Left ventricle myocardium inferior (tissue), 1 donor: ENCODE results near the gene SUFU. TPM values are rescaled to one million over a fixed set of nuclear protein-coding genes. Genes with fewer than 3 reads are reported as not detected.
"Not testable (repeated sequence)": the region's sequence is repeated elsewhere in the genome, so short reads cannot be mapped to it uniquely, and the experiment has no call there.

ENCODE experiments used
- DNase-seq: peaks from one replicate; pipeline ENCODE4 v3.0.0-alpha.2; 2020
- H3K27ac ChIP-seq: fragments of 200-600 bp; replicated peaks from 2 replicates; pipeline ENCODE4 v1.8.0; 2021
- H3K27me3 ChIP-seq: fragments of 200-600 bp; 2 replicates; pipeline ENCODE4 v1.8.0; 2021; ENCODE audit warnings: low read depth
- H3K36me3 ChIP-seq: fragments of 200-600 bp; 2 replicates; pipeline ENCODE4 v1.8.0; 2021
- H3K4me1 ChIP-seq: fragments of 200-600 bp; 2 replicates; pipeline ENCODE4 v1.8.0; 2021
- H3K4me3 ChIP-seq: fragments of 200-600 bp; 2 replicates; pipeline ENCODE4 v1.8.0; 2021; ENCODE audit warnings: mild to moderate bottlenecking, moderate library complexity
- H3K9me3 ChIP-seq: fragments of 200-600 bp; replicated peaks from 2 replicates; pipeline ENCODE4 v1.8.0; 2021
- CTCF ChIP-seq: fragments of 200-600 bp; IDR thresholded peaks from 2 replicates; pipeline ENCODE4 v1.8.0; 2021; ENCODE audit warnings: antibody characterized with exemption, mild to moderate bottlenecking, borderline replicate concordance
- intact Hi-C: fragments of 100-400 bp; cut with micrococcal nuclease; formaldehyde crosslinking; loops from one replicate; pipeline ENCODE4 v1.11.0; 2022
- total RNA-seq: library from RNA; stranded (reverse); fragmentation: NEBNext Ultra II Directional; extraction: Animal tissue kit (Norgen Biotek cat#: 25700); gene quantifications from one replicate; pipeline ENCODE4 v1.2.1, GENCODE V29; 2021
- donor health status: DM: no; HTN: yes; CAD: no; lungs with severe emphysema.

Gene SUFU
- total RNA-seq, 1 donor from 2014 or later, result 7.9 TPM

DNA sequence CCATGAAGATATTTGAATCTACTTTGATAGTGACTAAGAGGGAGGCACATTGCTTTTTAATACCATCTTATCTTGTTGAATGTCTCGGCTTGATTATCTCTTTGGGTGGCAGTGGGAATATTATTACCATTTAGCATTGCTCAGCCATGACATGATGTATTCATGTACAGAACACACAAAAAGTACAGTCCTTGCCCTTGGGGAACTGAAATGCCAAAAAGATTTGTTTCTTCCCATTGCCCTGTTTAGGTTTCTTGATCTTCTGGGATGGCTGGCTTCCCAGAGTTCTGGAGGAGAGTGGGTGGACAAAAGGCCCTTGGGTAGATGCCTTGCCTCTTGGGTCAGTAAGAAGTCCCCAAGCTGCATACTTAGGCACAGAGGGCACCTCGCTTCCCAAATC is 23.8 kb downstream of the SUFU start:
- no peaks in the 10 kb centered on the region for H3K9me3 ChIP-seq
- no peak overlapping the region for H3K4me3 ChIP-seq
- no peak overlapping the region for H3K27ac ChIP-seq
- no peaks in the 10 kb centered on the region for H3K27me3 ChIP-seq
- no peak for TF ChIP-seq CTCF
- peaks cover 16% of the 10 kb centered on the region for H3K36me3 ChIP-seq
- no peak for DNase-seq
- intact Hi-C loops, result no loop called here
- peaks cover 6% of the 10 kb centered on the region for H3K4me1 ChIP-seq

- TF ChIP-seq CTCF, result no peak
- no peak for DNase-seq
- intact Hi-C loops, result no loop called here
These were observed 30.6 kb downstream of the SUFU start for GRCh38 chr10:102534333-102534732.

GRCh38 chr10:102534966-102535365 is 31.2 kb downstream of the SUFU start:
- H3K9me3 ChIP-seq, H3K4me3 ChIP-seq, DNase-seq, H3K4me1 ChIP-seq, H3K27me3 ChIP-seq, H3K36me3 ChIP-seq, intact Hi-C loops, H3K27ac ChIP-seq: not testable (repeated sequence)

More at GRCh38 chr10:102534333-102534732, 30.6 kb downstream of the SUFU start:
- no peaks in the 10 kb centered on the region for H3K9me3 ChIP-seq
- H3K36me3 ChIP-seq, result no peaks in the 10 kb centered on the region
- peaks cover 10% of the 10 kb centered on the region for H3K4me1 ChIP-seq
- H3K27me3 ChIP-seq, result no peaks in the 10 kb centered on the region
- H3K4me3 ChIP-seq, result no peak overlapping the region
- H3K27ac ChIP-seq, result no peak overlapping the region

DNA sequence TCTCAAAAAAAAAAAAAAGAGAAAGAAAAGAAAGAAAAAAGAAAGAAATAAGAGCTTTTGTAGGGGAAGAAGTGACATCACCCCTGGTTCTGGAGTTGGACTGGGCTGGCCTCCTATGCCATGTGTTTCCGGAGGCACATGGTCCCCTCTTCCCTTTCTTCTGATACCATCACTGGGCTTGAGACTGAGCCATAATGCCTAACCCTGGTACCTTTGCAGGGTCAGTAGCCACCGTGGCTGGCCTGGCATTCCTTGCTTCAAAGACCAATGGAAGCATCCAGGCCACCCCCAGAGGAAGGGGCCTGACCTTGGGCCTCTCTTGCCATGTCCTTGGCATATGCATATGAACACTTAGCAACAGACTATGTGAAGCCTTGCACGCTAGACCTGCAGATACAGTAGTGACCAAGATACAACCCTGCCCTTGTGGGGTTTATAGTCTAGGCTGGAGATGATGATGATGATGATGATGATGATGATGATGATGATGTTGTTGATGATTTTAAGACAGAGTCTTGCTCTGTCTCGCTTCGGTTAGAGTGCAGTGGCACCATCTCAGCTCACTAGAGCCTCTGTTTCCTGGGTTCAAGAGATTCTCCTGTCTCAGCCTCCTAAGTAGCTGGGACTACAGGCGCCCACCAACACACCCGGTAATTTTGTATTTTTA is 31.8 kb downstream of the SUFU start:
- H3K9me3 ChIP-seq, result no peaks in the 10 kb centered on the region
- no peaks in the 10 kb centered on the region for H3K27me3 ChIP-seq
- H3K27ac ChIP-seq, result no peak overlapping the region
- TF ChIP-seq CTCF, result no peak
- H3K36me3 ChIP-seq, result no peaks in the 10 kb centered on the region
- no peak overlapping the region for H3K4me3 ChIP-seq
- intact Hi-C loops, result no loop called here
- peaks cover 10% of the 10 kb centered on the region for H3K4me1 ChIP-seq
- DNase-seq, result no peak

- TF ChIP-seq CTCF, result no peak
- no peak overlapping the region for H3K27ac ChIP-seq
- no peaks in the 10 kb centered on the region for H3K9me3 ChIP-seq
- peaks cover 10% of the 10 kb centered on the region for H3K4me1 ChIP-seq
- no peak overlapping the region for H3K4me3 ChIP-seq
- no peaks in the 10 kb centered on the region for H3K36me3 ChIP-seq
- no peaks in the 10 kb centered on the region for H3K27me3 ChIP-seq
- no peak for DNase-seq
- intact Hi-C loops, result no loop called here
These were observed 33.6 kb downstream of the SUFU start for GRCh38 chr10:102537367-102537766.

- H3K4me1 ChIP-seq, result peaks cover 10% of the 10 kb centered on the region
- H3K4me3 ChIP-seq, result no peak overlapping the region
- no peaks in the 10 kb centered on the region for H3K36me3 ChIP-seq
- H3K27me3 ChIP-seq, result no peaks in the 10 kb centered on the region
- TF ChIP-seq CTCF, result no peak
- no peak overlapping the region for H3K27ac ChIP-seq
- DNase-seq, result no peak
- intact Hi-C loops, result no loop called here
- H3K9me3 ChIP-seq, result no peaks in the 10 kb centered on the region
These were observed 34.2 kb downstream of the SUFU start for GRCh38 chr10:102537948-102538347.
